ENCODE data around the gene TCEAL6. TPM values are rescaled to one million over a fixed set of nuclear protein-coding genes. Genes with fewer than 3 reads are reported as not detected.
"Not testable (repeated sequence)": the region's sequence is repeated elsewhere in the genome, so short reads cannot be mapped to it uniquely, and the experiment has no call there.

The TCEAL6 gene
- total RNA-seq: not detected

DNA sequence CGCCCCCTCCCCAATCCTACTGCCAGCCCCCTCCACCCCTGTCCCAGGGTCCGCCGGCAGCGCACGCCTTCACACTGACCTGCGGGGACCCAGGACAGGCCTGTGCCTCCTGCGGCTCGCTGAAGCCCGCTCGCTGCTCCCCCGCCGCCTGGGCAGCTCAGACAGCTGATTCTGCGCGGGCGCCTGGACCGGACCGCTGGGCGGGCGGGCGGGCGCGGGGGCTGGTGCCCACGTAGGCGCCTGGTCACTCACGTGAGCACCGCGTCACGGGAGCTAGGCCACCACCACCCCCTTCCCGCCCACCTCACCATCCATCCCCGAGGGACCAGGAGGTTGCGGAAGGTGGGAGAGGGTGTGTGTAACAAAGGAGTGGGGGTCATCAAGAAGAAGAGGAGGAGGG, at the start of gene TCEAL6:
Gene TCEAL6 (minus strand): TSS at position 208 of the 400 bp plus-strand sequence.
- DNase-seq (ENCODE audit: low spot score in 2 of 2); H3K9me3 ChIP-seq; H3K27ac ChIP-seq; H3K4me1 ChIP-seq; H3K36me3 ChIP-seq; H3K4me3 ChIP-seq: not testable (repeated sequence)
- peaks cover 16% of the 10 kb centered on the region for H3K27me3 ChIP-seq
- 39% methylated on average over 16 of the region's 31 CpGs for WGBS

DNA sequence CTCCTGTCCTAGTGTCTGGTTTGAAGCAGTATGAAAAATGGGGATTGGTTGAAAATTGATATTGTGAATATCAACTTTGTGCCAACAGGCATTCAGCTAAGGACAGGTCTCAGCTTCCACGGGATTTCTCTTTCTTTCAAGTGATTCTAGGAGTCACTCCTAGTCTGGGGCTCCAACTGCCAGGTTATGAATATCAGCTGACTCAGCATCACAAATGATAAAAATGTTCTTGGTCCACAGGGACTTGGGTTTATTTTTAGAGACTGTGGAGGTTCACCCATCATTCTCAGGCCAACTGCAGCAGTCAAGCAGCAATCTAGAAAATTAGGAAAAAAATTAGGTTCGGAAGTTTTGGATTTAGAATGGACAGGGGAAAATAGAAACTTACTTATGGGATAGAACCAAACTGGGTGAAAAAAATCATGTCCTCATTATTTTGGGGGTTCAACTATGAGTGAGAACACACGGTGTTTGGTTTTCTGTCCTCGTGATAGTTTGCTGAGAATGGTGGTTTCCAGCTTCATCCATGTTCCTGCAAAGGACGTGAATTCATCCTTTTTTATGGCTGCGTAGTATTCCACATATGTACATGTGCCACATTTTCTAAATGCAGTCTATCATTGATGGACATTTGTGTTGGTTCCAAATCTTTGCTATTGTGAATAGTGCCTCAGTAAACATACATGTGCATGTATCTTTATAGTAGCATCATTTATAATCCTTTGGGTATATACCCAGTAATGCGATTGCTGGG, 43.9 kb upstream of the TCEAL6 start:
- no peaks in the 10 kb centered on the region for H3K27me3 ChIP-seq
- no peaks in the 10 kb centered on the region for H3K9me3 ChIP-seq
- TF ChIP-seq POLR2A (IDR thresholded peaks at IDR 0.05) (no peak), EP300 (IDR thresholded peaks at IDR 0.05) (no peak), POLR2AphosphoS5 (IDR thresholded peaks at IDR 0.05) (no peak)
- TF ChIP-seq, protein P1, sequence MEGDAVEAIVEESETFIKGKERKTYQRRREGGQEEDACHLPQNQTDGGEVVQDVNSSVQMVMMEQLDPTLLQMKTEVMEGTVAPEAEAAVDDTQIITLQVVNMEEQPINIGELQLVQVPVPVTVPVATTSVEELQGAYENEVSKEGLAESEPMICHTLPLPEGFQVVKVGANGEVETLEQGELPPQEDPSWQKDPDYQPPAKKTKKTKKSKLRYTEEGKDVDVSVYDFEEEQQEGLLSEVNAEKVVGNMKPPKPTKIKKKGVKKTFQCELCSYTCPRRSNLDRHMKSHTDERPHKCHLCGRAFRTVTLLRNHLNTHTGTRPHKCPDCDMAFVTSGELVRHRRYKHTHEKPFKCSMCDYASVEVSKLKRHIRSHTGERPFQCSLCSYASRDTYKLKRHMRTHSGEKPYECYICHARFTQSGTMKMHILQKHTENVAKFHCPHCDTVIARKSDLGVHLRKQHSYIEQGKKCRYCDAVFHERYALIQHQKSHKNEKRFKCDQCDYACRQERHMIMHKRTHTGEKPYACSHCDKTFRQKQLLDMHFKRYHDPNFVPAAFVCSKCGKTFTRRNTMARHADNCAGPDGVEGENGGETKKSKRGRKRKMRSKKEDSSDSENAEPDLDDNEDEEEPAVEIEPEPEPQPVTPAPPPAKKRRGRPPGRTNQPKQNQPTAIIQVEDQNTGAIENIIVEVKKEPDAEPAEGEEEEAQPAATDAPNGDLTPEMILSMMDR (IDR thresholded peaks at IDR 0.05): no peak
- H3K36me3 ChIP-seq: no peaks in the 10 kb centered on the region
- H3K4me3 ChIP-seq: no peak overlapping the region
- H3K4me1 ChIP-seq: no peaks in the 10 kb centered on the region
- DNase-seq (ENCODE audit: low spot score in 2 of 2): no peak
- WGBS: 65% methylated on average over 7 of the region's 7 CpGs
- no peak overlapping the region for H3K27ac ChIP-seq

DNA sequence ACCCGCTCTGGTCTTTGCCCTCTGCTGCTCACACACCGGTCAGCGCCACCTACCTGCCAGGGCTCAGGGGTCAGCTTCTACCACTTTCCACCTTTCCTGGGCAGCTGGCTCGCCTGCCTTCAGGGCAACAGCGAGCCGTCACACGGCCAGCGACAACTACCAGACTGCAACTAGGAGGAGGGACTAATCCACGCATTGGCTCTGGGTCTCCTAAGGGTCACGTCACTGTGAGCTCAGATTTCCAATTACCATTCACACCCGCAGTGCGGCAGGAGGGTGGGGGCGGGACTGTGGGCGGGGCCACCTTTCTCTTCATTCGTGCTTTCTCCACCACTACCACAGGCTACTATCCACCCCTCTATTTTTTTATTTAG, 13.5 kb upstream of the TCEAL6 start, which contains the start of gene BEX5:
Gene BEX5 (minus strand): TSS at position 172 of the 374 bp plus-strand sequence. CDS start 1,712 bp downstream, outside the sequence.
- peak within 1 kb of the TSS; percentile 52 for H3K4me3 ChIP-seq
- TF ChIP-seq, protein P1 (IDR thresholded peaks at IDR 0.05): no peak
- no peak for TF ChIP-seq EP300 (IDR thresholded peaks at IDR 0.05)
- TF ChIP-seq POLR2AphosphoS5 (IDR thresholded peaks at IDR 0.05): no peak
- TF ChIP-seq POLR2A (IDR thresholded peaks at IDR 0.05): no peak
- WGBS: 25% methylated on average over 14 of the region's 15 CpGs
- no peak within 1 kb of the TSS for H3K27ac ChIP-seq
- peak in 1 of 2 donors; percentile 65 for DNase-seq (ENCODE audit: low spot score in 2 of 2)
- peaks cover 4% of the 10 kb centered on the region for H3K4me1 ChIP-seq
- H3K36me3 ChIP-seq: no peaks in the 10 kb centered on the region
- no peaks in the 10 kb centered on the region for H3K27me3 ChIP-seq
- H3K9me3 ChIP-seq: no peaks in the 10 kb centered on the region

DNA sequence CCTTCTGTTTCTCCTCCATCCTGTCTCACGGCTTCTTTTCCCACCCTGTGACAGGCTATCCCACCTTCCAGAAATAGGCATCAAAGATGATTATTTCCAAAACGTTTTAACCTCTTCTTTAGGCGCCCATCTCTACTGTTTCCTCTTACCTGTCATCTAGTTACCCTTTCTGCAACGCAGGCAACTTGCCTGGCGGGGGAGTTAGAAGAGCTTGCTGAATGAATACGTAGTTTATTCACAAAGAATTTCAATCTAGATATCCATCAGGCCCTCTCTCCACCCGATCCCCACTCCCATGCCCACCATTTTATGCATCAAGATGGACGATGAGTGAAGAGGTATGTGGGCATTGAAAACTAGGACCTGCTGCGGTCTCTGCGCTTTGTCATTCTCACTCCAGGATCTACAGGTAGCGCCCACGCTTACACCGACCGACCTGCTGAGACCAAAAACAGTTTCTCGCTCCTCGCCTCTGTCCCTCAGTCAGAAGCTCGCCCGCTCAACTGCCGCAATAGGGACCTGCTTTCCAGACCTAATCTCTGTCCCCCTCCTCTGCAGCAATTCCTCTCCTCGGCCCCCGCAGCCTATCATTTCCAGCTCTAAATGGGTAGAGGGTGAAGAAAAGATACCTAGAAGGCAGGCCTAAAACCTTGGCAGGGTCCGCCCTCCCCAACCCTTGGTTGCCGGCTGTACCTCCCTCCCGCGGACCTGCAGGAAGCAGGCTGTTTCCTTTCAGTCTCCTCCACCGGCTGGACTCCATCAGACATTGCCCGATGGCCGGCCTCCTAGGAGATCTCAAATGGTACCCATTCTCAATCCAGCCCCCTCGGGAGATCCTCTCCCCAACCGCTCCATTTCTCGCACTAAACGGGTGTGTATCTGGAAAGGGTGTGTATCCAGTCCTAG, 12.9 kb upstream of the TCEAL6 start:
- H3K4me1 ChIP-seq: peaks cover 4% of the 10 kb centered on the region
- H3K9me3 ChIP-seq: no peaks in the 10 kb centered on the region
- H3K4me3 ChIP-seq: peak overlapping the region; percentile 52
- H3K27me3 ChIP-seq: no peaks in the 10 kb centered on the region
- H3K27ac ChIP-seq: no peak overlapping the region
- no peak for DNase-seq (ENCODE audit: low spot score in 2 of 2)
- no peak for TF ChIP-seq POLR2A (IDR thresholded peaks at IDR 0.05)
- TF ChIP-seq POLR2AphosphoS5 (IDR thresholded peaks at IDR 0.05): no peak
- TF ChIP-seq EP300 (IDR thresholded peaks at IDR 0.05): no peak
- TF ChIP-seq, protein P1 (IDR thresholded peaks at IDR 0.05): no peak
- 36% methylated on average over 26 of the region's 32 CpGs for WGBS
- no peaks in the 10 kb centered on the region for H3K36me3 ChIP-seq

DNA sequence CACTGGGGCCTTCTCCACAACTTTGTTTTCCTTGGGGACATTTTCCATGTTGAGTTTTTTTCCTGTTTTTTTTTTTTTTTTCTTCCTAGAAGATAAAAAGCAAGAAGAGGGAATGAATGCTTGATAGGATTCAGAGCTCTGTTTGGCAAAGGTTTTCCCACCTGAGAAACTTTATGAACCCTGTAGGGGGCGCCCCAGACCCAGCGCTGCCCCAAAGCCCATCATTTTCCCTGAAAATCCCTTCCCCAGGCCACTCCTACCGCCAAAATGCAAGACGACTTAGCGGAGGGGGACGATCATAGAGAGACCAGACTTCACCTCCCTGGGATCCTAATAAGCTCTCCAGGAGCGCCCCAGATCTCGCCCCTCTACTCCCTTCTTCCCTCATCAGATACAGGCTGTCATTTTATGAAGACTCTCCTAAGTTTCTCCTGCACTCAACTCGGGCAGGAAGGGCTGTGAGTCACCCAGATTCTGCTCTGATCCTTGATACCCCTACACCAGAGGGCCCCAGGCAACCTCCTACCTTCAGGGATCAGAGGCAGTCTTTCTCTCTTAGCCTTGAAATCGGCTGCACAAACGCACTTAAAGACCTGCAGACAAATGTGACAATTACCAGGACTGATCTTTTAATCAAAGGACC, 12.1 kb upstream of the TCEAL6 start:
- no peaks in the 10 kb centered on the region for H3K9me3 ChIP-seq
- TF ChIP-seq EP300 (IDR thresholded peaks at IDR 0.05): no peak
- TF ChIP-seq, protein P1 (IDR thresholded peaks at IDR 0.05): peak in 1 of 2 donors; percentile 17
- DNase-seq (ENCODE audit: low spot score in 2 of 2): no peak
- H3K36me3 ChIP-seq: no peaks in the 10 kb centered on the region
- no peak overlapping the region for H3K27ac ChIP-seq
- H3K27me3 ChIP-seq: no peaks in the 10 kb centered on the region
- peak overlapping the region; percentile 52 for H3K4me3 ChIP-seq
- WGBS: 19% methylated on average over 11 of the region's 11 CpGs
- peaks cover 4% of the 10 kb centered on the region for H3K4me1 ChIP-seq

DNA sequence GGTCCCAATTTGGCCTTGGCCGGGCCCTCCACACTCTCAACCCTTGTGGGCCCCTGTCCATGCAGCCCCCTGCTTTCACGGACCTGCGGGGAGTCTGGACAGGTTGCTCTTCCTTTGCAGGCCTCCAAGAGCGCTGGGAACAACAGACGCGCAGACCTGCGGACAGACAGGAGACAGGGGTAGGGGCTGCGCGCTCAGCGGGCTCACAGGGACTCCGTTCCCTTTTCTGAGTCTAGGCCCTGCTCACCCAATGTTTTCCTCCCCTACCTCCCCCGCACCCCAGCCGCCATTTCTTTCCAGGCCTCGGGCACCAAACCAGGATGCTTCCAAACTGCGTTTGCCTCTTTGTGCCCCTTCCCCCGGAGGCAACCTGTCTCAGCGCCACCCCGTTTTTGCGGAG, 650 bp downstream of the TCEAL6 start:
- H3K27me3 ChIP-seq: peaks cover 16% of the 10 kb centered on the region
- 30% methylated on average over 19 of the region's 19 CpGs for WGBS
- H3K4me3 ChIP-seq; H3K9me3 ChIP-seq; DNase-seq (ENCODE audit: low spot score in 2 of 2); H3K27ac ChIP-seq; H3K36me3 ChIP-seq; H3K4me1 ChIP-seq: not testable (repeated sequence)

DNA sequence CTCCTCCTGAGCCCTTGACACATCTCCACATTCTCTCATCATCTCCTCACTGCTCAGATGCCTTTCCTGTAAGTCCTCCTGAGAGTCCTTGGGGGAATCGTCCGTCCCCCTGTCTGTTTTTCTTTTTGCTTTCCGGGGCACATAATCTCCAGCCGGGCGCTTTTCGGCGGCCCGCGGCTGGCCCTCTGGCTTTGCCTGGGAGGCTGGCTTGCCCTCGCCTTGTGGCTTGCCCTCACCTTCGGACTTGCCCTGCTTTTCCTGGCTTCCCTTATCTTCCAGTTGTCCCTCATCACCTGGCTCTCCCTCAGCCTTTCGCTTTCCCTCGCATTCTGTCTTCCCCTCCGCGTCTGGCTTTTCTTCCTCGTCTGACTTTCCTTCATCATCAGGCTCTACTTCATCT, 1.4 kb downstream of the TCEAL6 start:
- H3K4me3 ChIP-seq; DNase-seq (ENCODE audit: low spot score in 2 of 2); H3K27ac ChIP-seq; H3K4me1 ChIP-seq; H3K36me3 ChIP-seq; H3K9me3 ChIP-seq: not testable (repeated sequence)
- 71% methylated on average over 16 of the region's 16 CpGs for WGBS
- peaks cover 16% of the 10 kb centered on the region for H3K27me3 ChIP-seq
